NOMO-1 treated with dmso at 0.1 percent for 144 hours (cell line): Measurements from ENCODE around the gene HBD.
"Not testable (repeated sequence)": the region's sequence is repeated elsewhere in the genome, so short reads cannot be mapped to it uniquely, and the experiment has no call there.

ENCODE experiments used
- DNase-seq: peaks from one replicate; lab custom pipeline; 2025; ENCODE audit not compliant: unreplicated experiment; lab: John Stamatoyannopoulos, UW

Gene HBD

DNA sequence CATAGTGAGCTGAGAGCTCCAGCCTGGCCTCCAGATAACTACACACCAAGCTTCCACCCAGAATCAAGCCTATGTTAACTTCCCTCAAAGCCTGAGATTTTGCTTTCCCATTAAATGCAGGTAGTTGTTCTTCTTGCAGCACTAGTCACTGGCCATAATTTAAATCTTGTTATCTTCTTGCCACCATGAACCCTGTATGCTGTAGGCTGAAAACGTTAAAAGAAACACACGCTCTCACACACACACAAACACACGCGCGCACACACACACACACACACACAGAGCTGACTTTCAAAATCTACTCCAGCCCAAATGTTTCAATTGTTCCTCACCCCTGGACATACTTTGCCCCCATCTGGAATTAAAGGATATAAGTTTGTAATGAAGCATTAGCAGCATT, 19.2 kb upstream of the HBD start:
- DNase-seq: not testable (repeated sequence)

DNA sequence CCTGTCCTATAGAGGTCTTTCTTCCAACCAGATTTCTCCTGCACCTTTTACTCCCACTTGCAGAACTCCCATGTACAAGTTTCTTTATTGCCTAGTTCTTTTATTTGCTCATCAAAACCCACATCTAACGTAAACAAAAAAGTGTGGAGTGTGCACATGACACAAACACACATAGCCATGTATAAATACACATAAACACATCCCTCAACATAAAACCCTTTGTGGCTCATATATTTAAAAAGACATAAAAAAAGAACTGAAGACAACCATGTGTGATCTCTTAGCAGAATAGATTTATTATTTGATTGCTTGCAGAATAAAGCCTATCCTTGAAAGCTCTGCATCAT, 18.6 kb upstream of the HBD start:
- DNase-seq: no peak

DNA sequence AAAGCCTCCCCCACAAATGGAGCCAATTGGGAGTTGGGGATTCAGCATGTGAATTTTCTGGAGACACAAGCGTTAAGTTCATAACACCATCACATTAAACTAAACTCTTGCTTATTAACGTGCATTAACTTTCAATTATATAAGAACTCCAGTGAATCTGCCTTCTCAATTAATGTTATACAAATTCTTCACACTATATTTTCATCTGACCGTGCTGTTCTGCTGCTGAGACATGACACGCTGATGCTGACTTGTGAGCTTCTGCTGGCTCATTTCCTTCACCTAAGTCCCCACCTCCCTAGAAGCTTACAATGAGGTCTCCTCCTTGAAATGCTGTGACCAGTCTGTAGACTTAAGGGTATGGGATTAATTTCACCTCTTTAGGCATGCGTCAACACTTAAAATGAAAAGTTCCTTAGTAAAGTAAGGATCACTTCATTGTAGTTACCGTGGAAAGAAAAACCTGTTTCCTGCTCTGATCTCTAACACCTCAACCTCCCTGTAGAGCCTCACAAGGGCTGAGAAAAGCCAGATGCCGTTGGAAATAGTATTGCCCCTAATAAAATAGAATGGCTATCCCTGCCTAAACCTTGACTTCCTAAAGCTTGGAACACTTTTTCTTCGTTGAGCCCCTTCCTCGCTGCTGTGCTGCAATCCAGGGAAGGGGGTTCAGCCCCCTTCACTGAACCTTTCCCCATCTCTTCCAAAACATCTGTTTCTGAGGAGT, 18.1 kb upstream of the HBD start:
- no peak for DNase-seq

DNA sequence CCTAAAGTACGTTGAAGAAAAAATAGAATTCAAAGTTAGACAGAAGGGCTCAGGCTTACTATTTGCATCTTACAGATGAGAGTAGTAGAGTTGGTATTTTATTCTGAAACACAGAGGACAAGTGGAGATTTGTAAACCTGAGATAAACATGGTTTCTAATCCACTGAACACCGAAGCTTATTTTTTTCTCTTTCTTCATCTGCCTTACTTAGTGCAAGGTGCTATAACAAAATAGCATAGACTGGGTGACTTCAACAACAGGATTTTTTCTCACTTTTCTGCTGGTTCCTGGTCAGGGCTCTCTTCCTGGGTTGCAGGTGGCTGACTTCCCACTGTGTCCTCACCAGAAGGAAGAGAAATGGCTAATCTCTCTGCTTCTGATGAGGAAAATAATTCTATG, 17.5 kb upstream of the HBD start:
- no peak for DNase-seq

DNA sequence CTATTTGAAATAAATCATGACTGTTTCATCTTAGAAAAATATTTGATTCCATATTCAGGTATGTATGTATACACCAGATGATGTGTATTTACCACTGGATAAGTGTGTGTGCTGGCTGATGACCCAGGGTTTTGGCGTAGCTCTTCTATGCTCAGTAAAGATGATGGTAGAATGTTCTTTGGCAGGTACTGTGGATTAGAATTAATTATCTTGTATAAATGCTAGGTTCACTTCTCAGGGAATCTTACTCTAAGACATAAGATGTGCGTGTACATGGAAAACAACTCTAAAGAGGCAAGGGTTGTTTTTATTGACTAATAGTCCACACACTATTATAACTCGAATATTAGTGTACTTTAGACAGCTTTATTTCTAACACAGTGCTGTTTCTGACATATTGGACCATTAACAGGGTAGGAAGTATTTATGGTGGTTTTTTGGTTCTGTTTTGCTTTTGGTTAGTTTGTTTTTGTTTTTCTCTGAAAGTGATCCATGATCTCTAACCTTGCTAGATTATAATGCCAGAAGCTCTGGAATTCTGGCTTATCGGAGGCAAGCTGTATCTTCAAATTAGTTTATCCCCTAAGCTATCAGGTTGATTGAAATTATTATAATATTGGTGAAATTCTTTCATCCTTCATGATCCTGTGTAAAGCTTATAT, 16.4 kb upstream of the HBD start:
- DNase-seq: no peak

DNA sequence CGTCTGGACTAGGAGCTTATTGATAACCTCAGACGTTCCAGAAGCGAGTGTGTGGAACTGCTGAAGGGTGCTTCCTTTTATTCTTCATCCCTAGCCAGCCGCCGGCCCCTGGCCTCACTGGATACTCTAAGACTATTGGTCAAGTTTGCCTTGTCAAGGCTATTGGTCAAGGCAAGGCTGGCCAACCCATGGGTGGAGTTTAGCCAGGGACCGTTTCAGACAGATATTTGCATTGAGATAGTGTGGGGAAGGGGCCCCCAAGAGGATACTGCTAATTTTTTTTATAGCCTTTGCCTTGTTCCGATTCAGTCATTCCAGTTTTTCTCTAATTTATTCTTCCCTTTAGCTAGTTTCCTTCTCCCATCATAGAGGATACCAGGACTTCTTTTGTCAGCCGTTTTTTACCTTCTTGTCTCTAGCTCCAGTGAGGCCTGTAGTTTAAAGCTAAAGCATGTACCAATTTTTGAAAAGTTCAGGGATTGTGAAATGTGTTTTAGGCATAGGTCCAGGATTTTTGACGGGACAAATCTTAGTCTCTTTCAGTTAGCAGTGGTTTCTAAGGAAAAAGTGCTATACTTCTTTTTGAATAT, 15.6 kb upstream of the HBD start, which contains the start of gene HBG1:
TSS of gene HBG1 (minus strand) at position 51 of the 590 bp plus-strand sequence. CDS start 53 bp downstream, outside the sequence.
- DNase-seq: not testable (repeated sequence)

DNA sequence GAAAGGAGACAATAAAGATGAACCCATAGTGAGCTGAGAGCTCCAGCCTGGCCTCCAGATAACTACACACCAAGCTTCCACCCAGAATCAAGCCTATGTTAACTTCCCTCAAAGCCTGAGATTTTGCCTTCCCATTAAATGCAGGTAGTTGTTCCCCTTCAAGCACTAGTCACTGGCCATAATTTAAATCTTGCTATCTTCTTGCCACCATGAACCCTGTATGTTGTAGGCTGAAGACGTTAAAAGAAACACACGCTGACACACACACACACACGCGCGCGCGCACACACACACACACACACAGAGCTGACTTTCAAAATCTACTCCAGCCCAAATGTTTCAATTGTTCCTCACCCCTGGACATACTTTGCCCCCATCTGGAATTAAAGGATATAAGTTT, 14.2 kb upstream of the HBD start:
- DNase-seq: not testable (repeated sequence)

DNA sequence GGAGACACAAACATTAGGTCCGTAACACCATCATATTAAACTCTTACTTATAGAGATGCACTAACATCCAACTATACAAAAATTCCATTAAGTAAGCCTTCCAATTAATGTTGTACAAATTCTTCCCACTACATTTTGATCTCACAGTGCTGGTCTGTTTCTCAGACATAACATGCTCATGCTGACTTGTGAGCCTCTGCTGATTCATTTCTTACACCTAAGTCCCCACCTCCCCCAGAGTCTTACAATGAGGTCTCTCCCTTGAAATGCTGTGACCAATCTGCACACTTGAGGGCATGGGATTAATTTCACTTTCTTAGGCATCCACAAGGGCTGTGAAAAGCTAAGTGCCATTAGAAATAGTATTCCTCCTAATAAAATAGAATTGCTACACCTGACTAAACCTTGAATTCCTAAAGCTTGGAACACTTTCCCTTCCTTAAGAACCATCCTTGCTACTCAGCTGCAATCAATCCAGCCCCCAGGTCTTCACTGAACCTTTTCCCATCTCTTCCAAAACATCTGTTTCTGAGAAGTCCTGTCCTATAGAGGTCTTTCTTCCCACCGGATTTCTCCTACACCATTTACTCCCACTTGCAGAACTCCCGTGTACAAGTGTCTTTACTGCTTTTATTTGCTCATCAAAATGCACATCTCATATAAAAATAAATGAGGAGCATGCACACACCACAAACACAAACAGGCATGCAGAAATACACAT, 13.3 kb upstream of the HBD start:
- no peak for DNase-seq

DNA sequence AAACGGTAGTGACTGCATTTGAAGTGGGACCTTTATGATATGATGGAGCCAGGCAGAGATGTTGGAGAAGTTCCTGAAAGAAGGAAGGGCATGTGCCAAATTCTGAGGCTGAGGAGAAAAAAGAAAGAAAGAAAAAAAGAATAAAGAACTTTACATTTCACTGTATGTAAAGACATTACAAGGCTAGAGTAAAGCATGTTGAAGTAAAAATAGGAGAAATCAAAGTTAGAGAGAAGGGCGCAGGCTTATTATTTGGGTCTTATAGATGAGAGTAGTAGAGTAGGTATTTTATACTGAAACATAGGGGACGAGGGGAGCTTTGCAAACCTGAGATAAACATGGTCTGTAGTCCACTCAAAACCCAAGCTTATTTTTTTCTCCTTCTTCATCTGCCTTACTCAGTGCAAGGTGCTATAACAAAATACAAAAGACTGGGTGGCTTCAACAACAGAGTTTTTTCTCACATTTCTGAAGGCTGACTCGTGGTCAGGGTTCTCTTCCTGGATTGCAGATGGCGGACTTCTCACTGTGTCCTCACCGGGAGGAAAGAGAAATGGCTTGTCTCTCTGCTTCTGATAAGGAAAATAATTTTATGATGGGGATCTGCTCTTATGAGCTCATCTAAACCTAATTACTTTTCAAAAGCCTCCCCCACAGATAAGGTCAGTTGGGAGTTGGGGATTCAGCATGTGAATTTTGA, 12.6 kb upstream of the HBD start:
- no peak for DNase-seq

DNA sequence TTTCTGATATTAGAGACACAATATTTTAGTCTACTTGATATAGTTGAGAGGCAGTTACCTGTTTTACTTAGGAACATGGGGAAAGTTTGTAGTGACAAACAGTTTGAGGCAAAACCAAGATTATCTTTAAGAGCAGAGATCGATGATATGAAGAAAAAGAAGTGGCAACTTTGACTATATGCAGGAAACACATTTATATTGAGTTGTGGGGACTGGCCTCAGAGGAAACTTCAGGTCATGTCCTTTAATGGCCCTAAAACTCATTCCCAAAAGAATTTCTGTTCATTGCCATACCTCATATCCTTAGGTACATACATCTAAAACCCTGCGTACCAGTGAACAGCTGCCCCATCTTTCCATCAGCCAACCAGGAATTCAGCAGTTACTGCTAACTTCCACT, 10.9 kb upstream of the HBD start:
- DNase-seq: no peak

DNA sequence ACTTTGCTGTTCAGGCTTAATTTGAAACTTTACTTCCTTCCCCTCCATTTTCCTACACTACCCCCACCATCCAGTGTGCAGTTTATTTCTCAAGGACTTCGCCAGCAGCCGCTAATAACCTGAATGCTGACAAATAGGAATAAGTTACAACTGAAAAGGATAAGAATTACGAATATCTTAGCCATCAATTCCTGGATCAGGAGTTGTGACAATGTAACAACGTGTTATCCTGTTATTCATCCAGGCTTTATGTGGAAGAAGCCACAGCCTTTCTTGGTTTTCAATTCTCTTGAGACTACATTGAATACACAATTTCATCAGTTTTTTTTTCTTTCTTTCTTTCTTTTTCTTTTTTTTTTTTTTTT, 9.5 kb upstream of the HBD start:
- no peak for DNase-seq

DNA sequence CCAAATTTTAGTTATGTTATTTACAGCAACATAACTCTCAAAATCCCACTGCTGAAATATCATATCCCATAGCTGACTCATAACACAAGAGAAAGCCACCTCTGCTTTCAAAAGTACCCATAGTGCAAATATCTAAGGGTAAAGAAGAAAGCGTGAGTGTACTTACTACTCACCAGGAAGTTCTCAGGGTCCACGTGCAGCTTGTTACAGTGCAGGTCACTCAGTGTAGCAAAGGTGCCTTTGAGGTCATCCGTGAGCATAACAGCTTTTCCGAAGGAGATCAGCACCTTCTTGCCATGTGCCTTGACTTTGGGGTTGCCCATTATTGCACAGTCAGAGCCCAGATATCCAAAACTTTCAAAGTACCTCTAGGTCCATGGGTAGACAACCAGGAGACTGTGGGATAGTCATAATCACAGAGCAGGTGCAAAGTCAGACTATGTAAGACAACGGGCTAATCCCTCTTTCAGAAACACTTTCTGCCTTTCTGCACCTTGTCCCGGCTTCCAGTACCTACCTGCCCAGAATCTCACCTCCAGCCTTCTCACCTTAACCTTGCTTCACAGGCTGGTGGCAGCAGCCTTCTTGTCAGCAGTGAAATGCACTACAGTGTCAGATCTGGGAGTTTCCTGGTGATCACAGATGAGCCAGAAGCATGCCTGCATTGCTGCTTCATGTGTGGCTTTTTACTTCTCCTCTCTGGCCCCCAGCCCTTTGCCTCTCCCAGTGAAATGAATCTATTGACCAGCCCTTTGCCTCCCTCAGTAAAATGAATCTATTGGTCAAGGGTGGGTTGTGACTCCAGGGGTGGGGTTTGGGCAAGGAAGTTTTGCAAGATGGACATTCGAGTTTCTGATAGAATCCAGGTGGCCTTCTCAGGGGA, 8.9 kb upstream of the HBD start:
- DNase-seq: no peak

DNA sequence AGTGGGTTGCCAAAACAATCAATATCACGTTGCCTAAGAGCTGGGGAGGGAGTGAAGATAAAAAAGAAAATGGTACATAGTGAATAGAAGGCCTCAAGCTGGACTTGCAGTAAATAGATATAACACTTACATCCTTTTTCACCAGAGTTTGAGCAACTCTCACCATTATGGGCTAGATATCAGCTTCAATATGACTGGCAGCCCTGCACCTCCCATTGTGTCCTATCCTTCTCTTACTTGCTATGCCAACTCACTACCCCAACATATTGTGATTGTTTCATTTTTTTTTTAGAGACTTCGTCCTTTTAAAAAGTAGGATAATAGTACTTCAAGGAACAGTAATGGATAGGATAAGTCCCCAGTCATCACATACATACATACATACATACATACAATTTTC, 7.9 kb upstream of the HBD start:
- DNase-seq: no peak

DNA sequence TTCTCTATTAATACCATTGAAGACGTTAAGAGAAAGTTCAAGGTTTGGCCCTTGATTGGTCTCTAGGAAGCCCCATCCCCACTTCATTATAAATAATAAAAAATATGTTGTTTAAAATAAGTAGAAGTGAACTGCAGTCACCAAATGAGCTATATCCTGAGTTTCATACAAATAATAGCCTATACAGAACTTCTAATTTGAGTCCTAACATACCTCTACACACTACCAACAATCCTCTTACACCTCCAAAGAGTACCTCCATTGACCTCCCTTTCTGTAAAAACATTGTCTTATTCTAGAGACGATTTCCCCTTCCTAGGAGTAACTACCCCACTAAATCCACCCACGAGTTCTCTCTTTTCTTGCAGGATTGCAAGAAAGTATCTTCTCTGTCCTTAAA, 7.2 kb upstream of the HBD start:
- DNase-seq: no peak

DNA sequence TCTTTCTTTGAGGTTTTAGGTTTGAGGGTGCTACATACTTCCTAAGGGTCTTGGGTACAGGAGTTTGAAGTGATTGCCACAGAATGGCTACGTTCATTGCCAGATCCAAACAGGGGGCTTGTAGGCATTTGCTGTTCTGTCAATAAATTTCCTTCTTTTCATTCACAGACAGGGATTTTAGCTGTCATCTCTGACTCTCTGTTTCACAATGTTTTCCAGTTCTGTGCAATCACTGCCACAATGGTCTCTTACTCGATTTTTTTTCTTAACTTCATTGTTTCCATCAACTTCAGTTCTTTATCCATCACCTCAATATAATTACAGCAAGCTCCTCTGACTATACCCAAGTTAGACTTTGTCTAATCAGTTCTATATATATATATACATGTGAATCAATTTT, 6.2 kb upstream of the HBD start:
- no peak for DNase-seq

DNA sequence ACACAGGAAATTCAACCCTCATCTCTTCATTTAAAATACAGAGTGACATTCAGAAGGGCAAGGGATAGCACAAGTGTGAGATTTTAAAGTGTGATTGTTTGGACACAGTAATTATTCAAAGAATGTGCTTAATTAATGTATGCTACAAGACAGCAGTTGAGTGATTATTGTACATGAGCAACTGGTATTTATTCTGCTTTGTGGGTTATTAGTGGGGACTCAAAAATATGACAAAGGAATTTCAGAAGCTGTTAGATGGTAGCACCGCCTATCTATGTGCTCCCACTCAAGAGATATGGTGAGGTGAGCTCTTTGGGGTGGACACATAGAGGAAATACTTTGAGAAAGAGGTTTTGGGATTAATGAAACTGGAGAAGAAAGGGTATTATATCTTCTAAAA, 5.8 kb upstream of the HBD start:
- no peak for DNase-seq

DNA sequence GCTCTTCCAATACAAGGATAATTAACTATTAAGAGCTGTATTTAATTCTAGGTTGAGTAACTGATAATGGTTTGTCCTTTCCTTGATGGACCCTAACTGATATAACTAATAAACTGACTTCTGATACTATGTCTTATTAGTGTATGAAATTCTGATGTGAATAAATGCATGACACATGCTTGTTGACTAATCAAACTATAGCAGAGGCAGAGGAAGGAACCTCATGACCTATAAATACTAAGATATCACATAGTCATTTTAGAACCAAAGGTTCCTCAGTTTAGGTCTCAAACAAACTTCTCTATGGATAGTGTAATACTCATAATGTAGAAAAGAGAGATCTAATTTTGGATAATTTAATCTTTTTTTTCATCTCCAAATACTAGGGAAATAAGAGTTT, 4.8 kb upstream of the HBD start:
- DNase-seq: no peak

DNA sequence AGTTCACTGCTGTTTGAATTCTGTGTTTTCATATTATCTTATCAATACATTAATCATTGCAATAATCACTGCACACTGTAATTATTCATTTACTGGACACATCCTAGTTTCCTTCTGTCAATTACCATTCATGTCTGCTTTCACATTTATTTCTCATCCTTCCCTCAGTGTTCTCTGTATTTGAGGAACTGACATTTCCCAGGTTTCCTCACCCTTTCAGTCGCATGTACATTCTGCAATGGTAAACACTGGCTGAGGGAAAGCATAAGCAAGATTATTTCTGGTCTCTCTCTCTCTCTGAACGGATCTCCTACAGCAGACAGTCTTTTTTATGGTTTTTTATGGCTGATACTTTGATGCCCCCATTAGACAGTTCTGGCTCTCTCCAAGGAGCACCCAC, 4.2 kb upstream of the HBD start:
- DNase-seq: no peak

DNA sequence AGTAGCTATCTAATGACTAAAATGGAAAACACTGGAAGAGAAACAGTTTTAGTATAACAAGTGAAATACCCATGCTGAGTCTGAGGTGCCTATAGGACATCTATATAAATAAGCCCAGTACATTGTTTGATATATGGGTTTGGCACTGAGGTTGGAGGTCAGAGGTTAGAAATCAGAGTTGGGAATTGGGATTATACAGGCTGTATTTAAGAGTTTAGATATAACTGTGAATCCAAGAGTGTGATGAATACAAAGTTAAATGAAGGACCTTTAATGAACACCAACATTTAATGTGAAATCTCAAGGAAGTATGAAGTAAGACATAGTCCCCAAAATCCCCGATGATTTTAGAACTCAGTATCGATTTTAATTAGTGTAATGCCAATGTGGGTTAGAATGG, 3.1 kb upstream of the HBD start:
- no peak for DNase-seq

DNA sequence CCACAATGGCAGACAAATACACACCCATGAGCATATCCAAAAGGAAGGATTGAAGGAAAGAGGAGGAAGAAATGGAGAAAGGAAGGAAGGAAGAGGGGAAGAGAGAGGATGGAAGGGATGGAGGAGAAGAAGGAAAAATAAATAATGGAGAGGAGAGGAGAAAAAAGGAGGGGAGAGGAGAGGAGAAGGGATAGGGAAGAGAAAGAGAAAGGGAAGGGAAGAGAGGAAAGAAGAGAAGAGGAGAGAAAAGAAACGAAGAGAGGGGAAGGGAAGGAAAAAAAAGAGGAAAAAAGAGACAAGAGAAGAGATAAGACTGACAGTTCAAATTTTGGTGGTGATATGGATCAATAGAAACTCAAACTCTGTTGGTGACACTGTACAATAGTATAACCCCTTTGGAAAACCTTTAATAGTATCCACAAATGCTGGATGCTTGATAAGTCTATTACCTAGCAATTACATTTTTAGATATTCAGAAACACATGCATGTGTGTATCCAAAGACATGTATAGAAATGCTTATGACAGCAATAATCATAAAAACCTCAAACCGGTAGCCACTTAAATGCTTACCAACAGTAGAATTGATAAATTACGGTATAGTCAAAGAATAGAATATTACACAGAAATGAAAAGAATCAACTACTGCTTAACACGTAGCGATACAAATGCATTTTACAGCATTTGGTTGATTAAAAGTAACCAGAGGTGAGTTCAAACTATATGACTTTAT, 1.2 kb upstream of the HBD start:
- no peak for DNase-seq
